T-helper 2 cell treated with Interferon-gamma antibody and Interleukin-4, amounts not matched to agents 100 ng/mL and 5 ng/mL, for 36 hours (primary cell): ENCODE measurements around the gene TMEM87A. TPM values are rescaled to one million over a fixed set of nuclear protein-coding genes. Genes with fewer than 3 reads are reported as not detected.
"Not testable (repeated sequence)": the region's sequence is repeated elsewhere in the genome, so short reads cannot be mapped to it uniquely, and the experiment has no call there.

Experiments used
- intact Hi-C: fragments of 100-400 bp; cut with micrococcal nuclease; formaldehyde crosslinking; loops from one replicate; pipeline ENCODE4 v1.15.1; 2023
- total RNA-seq: library from RNA; stranded (reverse); gene quantifications from 2 replicates; pipeline ENCODE4 v1.2.3, GENCODE V29; 2022

The TMEM87A gene
- total RNA-seq, 1 donor from 2014 or later, result 42.1 TPM

- intact Hi-C loops, result loop anchor here (1.0 to 10.0 kb wide), 8 partner anchors 66 to 939 kb away; partner anchors contain the start of genes CCNDBP1, HAUS2, LRRC57 and NUSAP1
These were observed 868 bp upstream of the TMEM87A start for GRCh38 chr15:42273900-42274701.

- intact Hi-C loops, result loop anchor here (5.0 to 10.0 kb wide), 6 partner anchors 221 to 936 kb away; partner anchors contain the start of genes CCNDBP1, HAUS2, LRRC57 and NUSAP1
These were observed 2.2 kb downstream of the TMEM87A start for GRCh38 chr15:42270996-42271395.

DNA sequence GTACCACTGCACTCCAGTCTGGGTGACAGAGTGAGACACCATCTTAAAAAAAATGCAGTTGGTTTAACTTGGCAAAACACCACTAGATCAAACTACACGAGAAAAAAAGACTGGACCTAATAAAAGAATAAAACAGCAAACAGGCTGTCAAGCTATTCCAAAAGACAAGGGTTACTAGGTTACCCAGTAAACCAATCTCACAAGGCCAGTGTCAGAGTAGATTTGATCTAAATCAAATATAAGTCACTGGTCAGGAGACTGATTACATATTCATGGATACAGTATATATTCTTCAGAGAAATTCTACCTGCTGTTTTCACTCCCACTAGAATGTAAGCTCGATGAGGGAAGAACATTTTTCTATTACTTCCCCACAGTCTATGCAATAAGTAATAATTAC is 2.7 kb downstream of the TMEM87A start:
- intact Hi-C loops, result loop anchor here (5.0 to 10.0 kb wide), 6 partner anchors 222 to 936 kb away; partner anchors contain the start of genes CCNDBP1, HAUS2, LRRC57 and NUSAP1

DNA sequence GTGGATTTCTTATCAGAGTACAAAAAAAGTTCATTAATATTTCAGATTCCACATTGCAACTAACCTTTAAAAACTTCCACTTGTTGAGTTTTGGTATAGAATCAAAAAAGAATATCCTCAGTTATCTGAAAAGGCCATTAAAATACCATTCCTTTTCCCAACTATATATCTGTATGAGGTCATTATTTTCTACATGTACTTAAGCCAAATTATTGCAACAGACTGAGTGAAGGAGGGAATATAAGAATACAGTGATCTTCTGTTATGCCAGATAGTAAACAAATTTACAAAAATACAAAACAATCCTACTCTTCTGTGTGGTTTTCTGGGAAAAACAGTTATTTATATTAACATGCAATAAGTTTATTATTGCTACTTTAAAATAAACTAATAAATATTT is 5.9 kb downstream of the TMEM87A start:
- intact Hi-C loops, result no loop called here

DNA sequence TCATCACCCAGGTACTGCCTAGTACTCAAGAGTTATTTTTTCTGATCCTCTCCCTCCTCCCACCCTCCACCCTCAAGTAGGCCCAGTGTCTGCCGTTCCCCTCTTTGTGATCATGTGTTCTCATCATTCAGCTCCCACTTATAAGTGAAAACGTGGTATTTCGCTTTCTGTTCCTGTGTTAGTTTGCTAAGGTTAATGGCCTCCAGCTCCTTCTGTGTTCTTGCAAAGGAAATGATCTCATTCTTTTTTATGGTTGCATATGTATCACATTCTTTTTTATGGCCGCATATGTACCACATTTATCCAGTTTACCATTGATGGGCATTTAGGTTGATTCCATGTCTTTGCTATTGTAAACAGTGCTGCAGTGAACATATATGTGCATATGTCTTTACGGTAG is 8.4 kb downstream of the TMEM87A start:
- intact Hi-C loops, result no loop called here

- intact Hi-C loops, result no loop called here
These were observed 19.9 kb downstream of the TMEM87A start for GRCh38 chr15:42253300-42253699.

DNA sequence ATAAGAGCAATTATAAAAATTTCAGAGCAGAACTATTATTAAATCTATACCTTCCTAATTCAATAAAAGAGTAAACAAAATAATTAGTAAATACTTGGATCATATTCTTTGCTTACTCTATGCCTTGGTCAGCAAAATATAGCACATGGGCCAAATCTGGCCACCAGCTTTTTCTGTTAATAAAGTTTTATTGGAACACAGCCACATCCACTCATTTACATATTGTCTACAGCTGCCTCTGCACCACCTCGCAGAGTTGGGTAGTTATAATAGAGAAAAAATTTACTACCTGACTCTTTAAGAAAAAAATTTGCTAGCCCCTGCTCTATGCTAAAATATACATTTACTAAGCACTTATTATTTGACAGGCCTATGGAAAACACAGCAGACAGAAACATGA is 32.4 kb downstream of the TMEM87A start:
- intact Hi-C loops, result no loop called here

DNA sequence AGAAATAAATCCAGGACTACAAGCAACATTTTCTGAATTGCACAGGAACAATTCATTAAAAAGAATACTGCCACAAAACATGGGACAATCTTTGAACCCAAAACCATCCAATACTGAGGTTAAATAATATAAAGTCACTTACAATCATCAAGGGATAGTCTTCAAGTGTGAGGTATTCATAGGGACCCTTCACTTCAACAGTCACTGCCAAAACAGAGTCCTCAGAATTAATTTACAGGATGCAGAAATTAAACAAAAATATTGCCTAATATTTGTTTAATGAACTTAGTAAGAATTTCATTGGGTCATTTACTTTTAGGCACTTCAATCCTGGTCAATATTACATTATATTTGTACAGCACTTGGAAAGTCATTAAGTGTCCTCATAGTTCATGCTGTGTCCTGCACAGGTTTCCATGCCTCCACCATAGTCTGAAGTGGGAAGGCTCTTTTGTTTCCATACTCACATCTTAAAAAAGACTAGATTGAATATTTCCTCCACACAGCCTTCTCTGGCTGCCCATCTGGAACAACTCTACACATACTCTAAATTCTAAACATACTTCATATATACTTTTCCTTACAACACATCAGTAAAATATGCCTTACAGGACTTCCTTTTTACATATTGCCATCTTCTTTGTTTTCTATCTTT is 33.6 kb downstream of the TMEM87A start:
- intact Hi-C loops, result no loop called here

- intact Hi-C loops, result no loop called here
These were observed 40.1 kb downstream of the TMEM87A start for GRCh38 chr15:42233107-42233506.

DNA sequence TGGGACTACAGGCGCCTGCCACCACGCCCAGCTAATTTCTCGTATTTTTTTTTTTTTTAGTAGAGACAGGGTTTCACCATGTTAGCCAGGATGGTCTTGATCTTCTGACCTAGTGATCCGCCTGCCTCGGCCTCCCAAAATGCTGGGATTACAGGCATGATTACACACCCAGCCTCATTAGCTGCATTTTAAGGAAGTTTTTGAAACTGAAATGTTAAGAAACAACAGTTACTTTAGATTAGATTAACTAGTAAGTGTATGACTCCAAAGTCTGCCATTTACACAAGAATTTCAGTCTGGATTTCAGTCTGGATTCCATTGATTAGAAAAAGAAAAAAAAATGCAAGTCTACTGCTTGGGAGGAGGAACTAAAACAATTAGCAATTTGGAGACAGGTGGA is 40.6 kb downstream of the TMEM87A start:
- intact Hi-C loops, result no loop called here

- intact Hi-C loops, result no loop called here
These were observed 42.1 kb downstream of the TMEM87A start for GRCh38 chr15:42231088-42231487.

GRCh38 chr15:42228981-42229380 is 44.3 kb downstream of the TMEM87A start:
- intact Hi-C loops, result not testable (repeated sequence)

DNA sequence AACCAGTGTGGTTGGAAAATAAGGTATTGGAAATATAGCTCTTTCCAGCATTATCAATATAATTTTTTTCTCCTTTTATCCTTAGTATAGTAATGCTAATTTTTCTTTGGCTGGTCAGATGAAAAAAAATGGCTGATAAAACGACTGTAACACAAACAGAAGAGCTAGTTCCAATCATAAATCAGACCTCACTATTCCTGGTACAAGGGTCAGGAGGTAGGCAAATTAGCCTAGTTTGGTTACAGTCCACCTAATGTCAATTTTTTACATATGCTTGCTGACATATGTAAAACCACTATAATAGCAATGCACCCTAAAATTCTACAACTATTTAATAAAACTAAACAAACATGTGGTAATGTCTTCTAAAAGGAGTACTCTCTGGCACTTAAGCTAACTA is 45.2 kb downstream of the TMEM87A start:
- intact Hi-C loops, result no loop called here

DNA sequence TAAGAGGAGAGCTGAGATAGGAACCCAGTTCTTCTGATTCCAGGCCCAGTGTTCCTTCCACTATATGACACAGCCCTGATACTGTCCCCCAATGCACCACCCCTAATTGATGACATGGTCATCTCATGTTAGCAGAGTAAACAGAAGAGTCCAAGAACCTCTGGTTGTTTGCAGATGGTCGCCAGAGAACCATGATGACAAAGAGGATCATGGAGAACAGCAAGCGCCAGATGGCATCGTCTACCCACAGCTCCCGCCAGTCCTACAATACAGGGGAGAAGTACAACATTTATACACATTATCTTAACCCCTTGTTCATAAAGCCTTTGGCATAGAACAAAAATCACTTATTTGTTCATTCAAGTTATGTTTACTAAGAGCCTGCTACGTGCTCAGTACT is 46.6 kb downstream of the TMEM87A start:
- intact Hi-C loops, result no loop called here

- intact Hi-C loops, result no loop called here
These were observed 53.0 kb downstream of the TMEM87A start for GRCh38 chr15:42220216-42220615.

DNA sequence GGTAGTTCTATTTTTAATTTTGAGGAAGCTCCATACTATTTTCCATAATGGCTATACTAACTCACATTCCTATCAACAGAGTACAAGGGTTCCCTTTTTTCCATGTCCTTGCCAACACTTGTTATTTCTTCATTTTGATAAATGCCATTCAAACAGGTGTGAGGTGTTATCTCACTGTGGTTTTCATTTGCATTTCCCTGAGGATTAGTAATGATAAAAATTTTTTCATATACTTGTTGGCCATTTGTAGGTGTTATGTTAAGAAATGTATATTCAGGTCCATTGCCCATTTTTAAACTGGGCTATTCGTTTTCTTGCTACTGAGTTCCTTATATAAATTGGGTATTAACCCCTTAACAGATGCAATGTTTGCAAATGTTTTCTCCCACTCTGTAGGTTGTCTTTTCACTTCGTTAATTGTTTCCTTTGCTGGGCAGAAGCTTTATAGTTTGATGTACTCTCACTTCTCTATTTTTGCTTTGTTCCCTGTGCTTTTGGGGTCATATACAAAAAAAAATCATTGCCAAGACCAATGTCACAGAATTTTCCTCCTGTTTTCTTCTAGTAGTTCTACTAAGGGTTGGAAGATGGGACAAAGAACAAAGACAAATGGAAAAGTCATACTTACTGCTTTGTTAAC is 54.2 kb downstream of the TMEM87A start:
- intact Hi-C loops, result no loop called here

GRCh38 chr15:42217568-42217967 is 55.7 kb downstream of the TMEM87A start:
- intact Hi-C loops, result no loop called here

GRCh38 chr15:42215913-42216829 is 57.1 kb downstream of the TMEM87A start:
- intact Hi-C loops, result no loop called here

GRCh38 chr15:42214600-42214999 is 58.6 kb downstream of the TMEM87A start:
- intact Hi-C loops, result no loop called here

- intact Hi-C loops, result no loop called here
These were observed 59.7 kb downstream of the TMEM87A start for GRCh38 chr15:42213511-42213910.

GRCh38 chr15:42210696-42211095 is 62.5 kb downstream of the TMEM87A start:
- intact Hi-C loops, result no loop called here
